HG03135 (cell line): ENCODE measurements around the gene IQCE.
"Not testable (repeated sequence)": the region's sequence is repeated elsewhere in the genome, so short reads cannot be mapped to it uniquely, and the experiment has no call there.

Source experiments
- ATAC-seq: cut with Tn5 transposase; IDR thresholded peaks from one replicate; pipeline ENCODE4 v1.9.1; 2021; ENCODE audit warnings: mild to moderate bottlenecking, moderate library complexity; ENCODE audit not compliant: unreplicated experiment

The IQCE gene

DNA sequence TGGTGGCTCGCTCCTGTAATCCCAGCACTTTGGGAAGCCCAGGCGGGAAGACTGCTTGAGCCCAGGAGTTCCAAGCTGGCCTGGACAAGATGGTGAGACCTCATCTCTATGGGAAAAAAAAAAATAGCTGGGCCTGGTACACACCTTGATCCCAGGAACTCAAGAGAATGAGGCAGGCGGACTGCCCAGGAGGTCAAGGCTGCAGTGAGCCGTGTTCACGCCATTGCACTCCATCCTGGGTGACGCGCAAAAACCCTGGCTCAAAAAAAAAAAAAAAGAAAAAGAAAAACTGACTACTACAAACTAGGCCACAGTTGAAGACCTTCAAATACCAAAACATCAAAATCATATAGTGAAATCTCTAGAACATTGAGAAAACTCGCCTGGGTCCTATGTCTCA, 7.4 kb upstream of the IQCE start:
- no peak for ATAC-seq

- ATAC-seq: no peak
Measured at GRCh38 chr7:2553108-2553507, 5.7 kb upstream of the IQCE start.

DNA sequence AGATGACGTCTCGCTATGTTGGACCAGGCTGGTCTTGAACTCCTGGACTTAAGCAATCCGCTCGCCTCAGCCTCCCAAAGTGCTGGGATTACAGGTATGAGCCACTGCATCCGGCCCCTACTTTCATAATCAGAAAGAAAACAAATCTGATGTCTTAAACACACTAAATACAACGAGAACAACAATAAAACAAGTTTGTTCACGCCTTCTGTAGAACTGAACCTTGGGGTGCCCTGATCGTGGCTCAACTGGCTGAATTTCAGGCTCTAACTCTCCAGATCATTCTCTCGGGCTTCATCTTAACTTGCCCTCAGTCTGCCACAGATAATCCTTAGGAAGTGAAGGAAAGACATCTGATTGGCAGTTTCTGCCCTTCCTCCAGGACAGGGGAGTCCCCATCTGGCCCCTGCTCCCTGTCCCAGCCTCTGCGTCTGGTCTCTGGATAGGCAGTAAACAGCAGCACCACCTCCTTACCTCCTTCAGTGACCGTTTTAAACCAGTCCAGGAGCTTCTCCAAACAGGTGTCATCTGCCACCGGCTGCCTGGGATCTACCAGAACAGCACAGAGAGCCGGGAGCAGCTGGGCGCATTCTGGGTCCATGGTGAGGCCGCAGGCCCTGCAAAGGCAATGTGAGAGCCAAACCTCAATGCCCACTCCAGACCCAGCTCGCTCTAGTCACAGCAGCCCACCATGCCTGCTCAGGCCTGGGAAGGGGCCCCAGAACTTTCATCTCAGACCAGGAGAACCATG, 4.8 kb upstream of the IQCE start:
- no peak for ATAC-seq

GRCh38 chr7:2554661-2555111, 4.1 kb upstream of the IQCE start:
- ATAC-seq: no peak

DNA sequence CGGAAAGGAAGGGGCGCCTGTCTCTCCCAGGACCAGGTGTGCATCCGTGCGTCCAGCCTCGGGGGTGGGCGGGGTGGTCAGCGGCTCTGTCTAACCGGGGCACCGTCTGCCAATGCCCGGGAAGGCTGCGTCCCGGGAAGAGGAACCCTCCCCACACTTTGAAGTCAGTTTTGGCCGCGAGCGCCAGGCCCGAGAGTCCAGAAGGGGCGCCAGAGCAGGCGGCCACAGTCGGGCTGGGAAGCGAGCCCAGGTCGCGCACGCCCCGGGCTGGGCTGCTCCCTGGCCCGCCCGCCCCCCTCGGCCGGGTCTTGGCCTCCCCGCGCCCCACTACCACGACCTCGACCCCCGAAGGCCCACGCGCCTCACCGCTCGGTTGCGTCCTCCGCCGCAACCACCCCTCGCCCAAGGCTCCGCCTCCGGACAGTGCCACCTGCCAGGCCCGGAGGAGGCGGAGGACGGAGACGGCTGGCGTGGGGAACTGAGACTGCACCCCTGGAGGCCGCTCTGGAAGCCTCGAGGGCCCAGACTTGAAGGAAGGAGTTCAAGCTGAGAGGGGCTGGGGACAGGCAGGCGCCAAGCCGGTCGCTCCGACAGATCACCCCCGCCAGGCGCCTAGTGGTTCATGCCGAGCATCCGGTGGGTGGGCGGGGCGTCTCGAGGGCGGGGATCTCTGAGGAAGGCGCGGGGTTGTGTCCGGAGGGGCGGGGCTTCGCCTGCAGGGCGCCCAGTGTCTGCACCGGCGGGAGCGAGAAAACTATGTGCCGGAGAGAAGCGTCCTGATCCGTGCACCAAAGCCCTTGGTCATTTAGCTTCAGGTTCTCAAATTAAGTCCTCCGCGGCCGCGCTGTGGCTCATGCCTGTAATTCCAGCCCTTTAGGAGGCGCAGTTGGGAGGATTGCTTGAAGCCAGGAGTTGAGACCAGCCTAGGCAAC, 3.4 kb upstream of the IQCE start, which contains the start of gene BRAT1:
Gene BRAT1, minus strand, starts transcription at position 404 of the 932 bp plus-strand sequence. CDS start 1,093 bp downstream, outside the sequence.
- ATAC-seq: peak; percentile 68

GRCh38 chr7:2559283-2559950, 638 bp downstream of the IQCE start:
- peak; percentile 4 for ATAC-seq

GRCh38 chr7:2563955-2564354, 5.2 kb downstream of the IQCE start:
- not testable (repeated sequence) for ATAC-seq

DNA sequence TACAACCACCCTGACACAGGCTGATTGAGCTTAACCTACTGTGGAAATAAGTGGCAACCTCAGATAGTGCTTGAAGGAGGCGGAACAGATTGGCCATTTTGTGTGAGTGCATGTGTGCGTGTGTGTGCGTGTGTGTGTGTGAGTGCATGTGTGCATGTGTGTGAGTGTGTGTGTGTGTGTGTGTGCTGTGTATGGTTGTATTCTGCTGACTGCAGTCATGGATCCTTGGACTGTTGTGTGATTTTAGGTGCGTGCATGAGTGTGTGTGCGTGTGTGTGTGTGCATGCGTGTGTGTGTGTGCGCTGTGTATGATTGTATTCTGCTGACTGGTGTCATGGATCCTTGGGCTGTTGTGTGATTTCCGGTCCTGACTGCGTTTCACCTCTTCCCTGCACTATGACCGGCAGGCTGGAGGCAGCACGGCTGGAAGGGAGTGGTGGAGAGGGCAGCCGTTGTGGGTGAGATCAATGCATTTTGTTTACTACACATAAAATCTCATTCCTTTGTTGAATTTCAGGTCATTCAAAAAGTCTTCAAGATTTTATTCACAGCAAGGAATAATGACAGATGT, 6.3 kb downstream of the IQCE start:
- ATAC-seq: no peak

- ATAC-seq: peak; percentile 17
Measured at GRCh38 chr7:2566348-2566889, 7.6 kb downstream of the IQCE start.

DNA sequence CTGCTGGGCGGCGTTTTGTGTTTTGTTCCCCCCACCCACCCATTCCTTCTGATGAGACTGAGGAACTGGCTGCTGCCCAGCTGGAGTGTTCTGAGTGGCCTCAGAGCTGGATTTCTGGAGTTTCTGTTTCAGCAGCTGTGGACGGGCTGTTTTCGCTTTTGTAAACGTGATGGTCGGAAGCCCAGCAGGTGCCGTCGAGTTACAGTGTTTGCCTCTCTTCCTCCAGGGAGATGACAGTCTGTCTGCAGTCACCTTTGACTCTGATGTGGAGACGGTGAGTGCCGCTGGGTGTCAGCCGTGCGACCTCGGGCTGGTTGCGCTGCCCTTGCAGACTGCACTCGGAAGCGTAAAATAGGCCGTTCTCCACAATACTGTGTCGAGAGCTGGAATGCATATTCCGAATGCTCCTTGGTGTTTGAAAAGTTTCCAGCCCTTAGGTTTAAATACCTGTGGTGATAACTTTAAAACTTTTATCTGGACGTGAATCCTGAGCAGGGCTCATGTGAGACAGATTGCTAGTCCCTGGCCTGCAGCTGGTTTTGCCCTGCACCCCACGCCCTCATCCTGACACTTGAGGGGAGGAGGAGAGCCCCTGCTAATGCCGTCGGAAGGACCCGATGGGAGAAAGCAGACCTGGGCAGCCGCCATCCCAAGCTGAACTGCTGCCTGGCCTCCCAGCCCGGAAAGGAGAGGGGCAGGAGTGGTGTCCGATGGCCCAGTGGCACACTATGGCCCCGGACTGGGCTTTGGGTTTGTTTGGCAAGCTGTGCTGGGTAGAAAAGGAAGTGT, 8.3 kb downstream of the IQCE start:
- peak; percentile 56 for ATAC-seq

GRCh38 chr7:2567679-2568278, 9.0 kb downstream of the IQCE start:
- ATAC-seq: no peak

GRCh38 chr7:2568521-2569223, 9.9 kb downstream of the IQCE start:
- ATAC-seq: no peak

GRCh38 chr7:2569421-2569820, 10.6 kb downstream of the IQCE start:
- ATAC-seq: no peak

DNA sequence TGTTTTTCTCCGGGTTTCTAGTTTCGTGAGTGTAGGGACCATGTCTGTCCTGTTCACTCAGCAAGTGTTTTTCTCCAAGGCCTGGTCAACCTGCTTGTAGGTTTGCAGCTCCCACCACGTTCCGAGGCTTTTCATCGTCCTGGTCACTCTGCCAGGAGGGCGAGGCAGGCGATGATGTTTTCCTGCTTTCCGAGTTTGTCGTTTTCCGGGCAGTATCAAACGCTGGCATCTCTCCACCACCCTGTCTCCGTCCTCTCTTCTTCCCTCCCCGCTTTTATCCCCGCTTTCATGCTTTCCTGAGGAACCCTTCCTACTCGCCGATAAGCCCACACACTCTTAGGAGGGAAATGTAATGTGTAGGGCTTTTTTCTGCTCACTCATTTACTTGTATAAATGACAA, 11.2 kb downstream of the IQCE start:
- ATAC-seq: no peak

DNA sequence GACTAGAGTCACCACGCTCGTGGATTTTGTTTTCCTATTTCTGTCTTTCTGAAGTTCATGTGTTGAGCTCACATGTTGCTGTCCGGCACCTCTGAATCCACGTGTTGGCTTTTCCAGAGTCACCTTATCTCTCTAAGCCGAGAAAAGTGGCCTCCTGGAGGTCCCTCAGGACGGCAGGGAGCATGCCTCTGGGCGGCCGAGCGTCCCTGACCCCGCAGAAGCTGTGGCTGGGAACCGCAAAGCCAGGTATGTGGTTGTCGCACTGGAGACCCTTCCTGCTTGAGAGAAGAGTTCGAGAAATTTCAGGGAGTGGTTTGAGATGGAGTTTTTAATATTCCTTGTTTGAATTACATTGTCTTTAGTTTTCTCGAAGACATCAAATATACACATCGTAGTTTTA, 12.6 kb downstream of the IQCE start:
- no peak for ATAC-seq

- no peak for ATAC-seq
Measured at GRCh38 chr7:2572101-2572842, 13.5 kb downstream of the IQCE start.

GRCh38 chr7:2573761-2574160, 15.0 kb downstream of the IQCE start:
- ATAC-seq: no peak
